GM12875 (cell line): ENCODE results near the gene MAGEB17.

Source experiments
- H3K4me3 ChIP-seq: one replicate; pipeline ENCODE4 v1.5.1; 2011; ENCODE audit warnings: low read depth, low read length, control low read depth
- CTCF ChIP-seq: IDR thresholded peaks from 2 replicates; pipeline ENCODE4 v1.5.1; 2011; ENCODE audit warnings: low read depth, mild to moderate bottlenecking, control low read depth, inconsistent platforms, low read length, moderate library complexity, borderline replicate concordance; ENCODE audit not compliant: insufficient read depth

Gene MAGEB17

GRCh38 chrX:16205840-16206239 is 38.6 kb downstream of the MAGEB17 start:
- TF ChIP-seq CTCF = no peak
- no peak overlapping the region for H3K4me3 ChIP-seq

- no peak overlapping the region for H3K4me3 ChIP-seq
- no peak for TF ChIP-seq CTCF
Measured at GRCh38 chrX:16207634-16208033, 40.4 kb downstream of the MAGEB17 start.

DNA sequence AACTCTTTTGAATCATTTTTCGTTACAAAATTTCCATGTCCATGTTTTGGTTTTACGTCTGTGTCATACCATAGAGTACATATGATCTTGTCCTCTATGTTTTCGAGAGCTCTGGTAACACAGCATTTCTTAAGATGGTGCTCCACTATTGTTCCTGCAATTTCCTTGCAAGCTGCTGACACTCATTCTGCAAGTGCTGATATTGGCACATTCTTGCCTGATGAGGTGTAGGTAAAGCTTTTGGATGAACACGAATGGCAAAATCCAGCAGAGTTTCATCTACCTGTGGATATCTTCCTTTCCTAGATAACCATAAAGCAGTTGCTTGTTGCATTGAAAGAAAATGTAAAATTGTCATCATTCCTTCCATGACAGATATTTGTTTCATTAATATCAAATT is 41.3 kb downstream of the MAGEB17 start:
- TF ChIP-seq CTCF = no peak
- H3K4me3 ChIP-seq = no peak overlapping the region

- H3K4me3 ChIP-seq = no peak overlapping the region
- TF ChIP-seq CTCF = no peak
Measured at GRCh38 chrX:16210061-16210460, 42.8 kb downstream of the MAGEB17 start.

GRCh38 chrX:16212024-16212423 is 44.7 kb downstream of the MAGEB17 start:
- TF ChIP-seq CTCF = no peak
- no peak overlapping the region for H3K4me3 ChIP-seq

GRCh38 chrX:16212436-16212835 is 45.2 kb downstream of the MAGEB17 start:
- TF ChIP-seq CTCF = peak; percentile 50
- no peak overlapping the region for H3K4me3 ChIP-seq

GRCh38 chrX:16213961-16214360 is 46.7 kb downstream of the MAGEB17 start:
- H3K4me3 ChIP-seq = no peak overlapping the region
- no peak for TF ChIP-seq CTCF
